Heart right ventricle (tissue), 16 donors: ENCODE results near the gene GNG7. TPM values are rescaled to one million over a fixed set of nuclear protein-coding genes. Genes with fewer than 3 reads are reported as not detected.
"Not testable (repeated sequence)": the region's sequence is repeated elsewhere in the genome, so short reads cannot be mapped to it uniquely, and the experiment has no call there.

ENCODE experiments used
- ATAC-seq, 8 donors: fragments of 200-7000 bp; cut with Tn5 transposase; one replicate each; pipeline ENCODE4 v1.9.1; 2020; ENCODE audit warnings: mild to moderate bottlenecking in 8 of 8, moderate library complexity in 8 of 8, moderate number of reproducible peaks in 1 of 8
- DNase-seq, 2 donors: peaks; one replicate each; pipeline ENCODE4 v3.0.0-alpha.2; 2020
- H3K27ac ChIP-seq, 10 donors: fragments of 200-600 bp; sonication (generic) in 2 of 10; one replicate each; pipeline versions ENCODE4 v1.5.0 to v1.8.0; 2020 to 2022; ENCODE audit warnings: mild to moderate bottlenecking in 3 of 10
- H3K27me3 ChIP-seq, 7 donors: fragments of 200-600 bp; one replicate each; pipeline ENCODE4 v1.8.0; 2021 to 2022; ENCODE audit warnings: mild to moderate bottlenecking in 2 of 7
- H3K36me3 ChIP-seq, 9 donors: fragments of 200-600 bp; sonication (generic) in 1 of 9; one replicate each; pipeline versions ENCODE4 v1.5.0 to v1.8.0; 2020 to 2022; ENCODE audit warnings: mild to moderate bottlenecking in 2 of 9
- H3K4me1 ChIP-seq, 9 donors: fragments of 200-600 bp; sonication (generic) in 1 of 9; one replicate each; pipeline versions ENCODE4 v1.5.0 to v1.8.0; 2020 to 2022; ENCODE audit warnings: mild to moderate bottlenecking in 4 of 9
- H3K4me3 ChIP-seq, 10 donors: fragments of 200-600 bp; sonication (generic) in 2 of 10; one replicate each; pipeline versions ENCODE4 v1.5.0 to v1.8.0; 2020 to 2022; ENCODE audit warnings: mild to moderate bottlenecking in 7 of 10, moderate library complexity in 2 of 10
- H3K9me3 ChIP-seq, 11 donors: fragments of 200-600 bp in 10 of 11; sonication (generic) in 2 of 11; one replicate each; pipeline versions ENCODE4 v1.5.0 to v1.8.0; 2013 to 2022; ENCODE audit warnings: mild to moderate bottlenecking in 2 of 11, control low read depth in 1 of 11, moderate library complexity in 1 of 11
- WGBS, 2 donors: extraction: QIAGEN DNeasy Blood & Tissue Kit; methylation state at CpG; one replicate each; pipeline ENCODE4 v1.1.7; 2013; ENCODE audit warnings: inconsistent platforms in 1 of 2; 5-methylcytosine and 5-hydroxymethylcytosine counted together
- intact Hi-C, 10 donors: fragments of 100-400 bp; cut with DNase I; formaldehyde crosslinking; loops; one replicate each; pipeline versions ENCODE4 v1.11.1 to v1.14.2; 2022
- polyA plus RNA-seq, 2 donors: library from polyadenylated mRNA; stranded (reverse); fragments of 200-250 nt; gene quantifications; one replicate each; pipeline ENCODE4 v1.2.3, GENCODE V29; 2013
- total RNA-seq, 10 donors: library from RNA; stranded (reverse); fragmentation: NEBNext Ultra II Directional in 3 of 10; extraction: Animal tissue kit (Norgen Biotek cat#: 25700) in 3 of 10; gene quantifications; one replicate each; pipeline versions ENCODE4 v1.2.1 to v1.2.4, GENCODE V29; 2021 to 2023
- TF ChIP-seq, protein P1 (sequence below), 9 donors: fragments of 200-600 bp; sonication (generic) in 2 of 9; IDR thresholded peaks; one replicate each; pipeline versions ENCODE4 v1.5.0 to v1.8.0; 2021 to 2022; ENCODE audit warnings: antibody characterized with exemption in 9 of 9, mild to moderate bottlenecking in 5 of 9, moderate library complexity in 1 of 9
- donor health status: Arrhythmogenic right ventricular cardiomyopathy.
- donor health status: ischemic (EF 13 %, LVEDD 7.1; RV severe dilation, severe dysfunction).
- donor health status: healthy with polysubstance abuse.
- donor health status: DM: no; HTN: yes; CAD: no.
- donor health status: DM: no; HTN: no; CAD: no.
- donor health status: ischemic (EF 25% LVEDD 6.9; RV normal size, moderate dysfunction).
- donor health status: ischemic (EF 25% LVEDD 5.7; RV mildly dilated, moderate dysfunction).
- donor health status: healthy.
- donor health status: DM: yes; HTN: yes; CAD: no.
- donor health status: Ischemic cardiomyopathy.
- donor health status: ischemic (EF 35%, LVEDD 5.7; RV mildly dilated, moderate dysfunction).
- donor health status: nonischemic (EF 11% LVEDD 7.7; RV severe dilation, severe dysfunction).
- donor health status: DM: yes; HTN: yes; CAD: no.
- donor health status: PGD.
- donor health status: ischemic (EF 29% LVEDD 5.4; RV normal size, mild dysfunction).
- donor health status: nonischemic (EF 23%, LVEDD 6.1; RV moderate dilation, normal function).

The GNG7 gene
- total and polyA plus RNA-seq, 12 donors: 8.4 to 56.9 (median 39.1) TPM

GRCh38 chr19:2524840-2525723 is 177.4 kb downstream of the GNG7 start:
- DNase-seq: no peak
- ATAC-seq: peak; percentile 47 to 86 (median 67)
- Histone ChIP-seq H3K27me3 (no peaks in the 10 kb centered on the region), H3K27ac (peak overlapping the region in 4 of 10 donors; percentile 14 to 48 (median 40)), H3K9me3 (no peaks in the 10 kb centered on the region), H3K36me3 (peaks cover 0 to 2% (median 0%) of the 10 kb centered on the region in 9 donors), H3K4me1 (peaks cover 2 to 18% (median 9%) of the 10 kb centered on the region in 9 donors), H3K4me3 (peak overlapping the region in 7 of 10 donors; percentile 18 to 31 (median 22))
- intact Hi-C loops: no loop called here
- 44% methylated on average over 45 of the region's 45 CpGs for WGBS, 2 donors
- TF ChIP-seq, protein P1, sequence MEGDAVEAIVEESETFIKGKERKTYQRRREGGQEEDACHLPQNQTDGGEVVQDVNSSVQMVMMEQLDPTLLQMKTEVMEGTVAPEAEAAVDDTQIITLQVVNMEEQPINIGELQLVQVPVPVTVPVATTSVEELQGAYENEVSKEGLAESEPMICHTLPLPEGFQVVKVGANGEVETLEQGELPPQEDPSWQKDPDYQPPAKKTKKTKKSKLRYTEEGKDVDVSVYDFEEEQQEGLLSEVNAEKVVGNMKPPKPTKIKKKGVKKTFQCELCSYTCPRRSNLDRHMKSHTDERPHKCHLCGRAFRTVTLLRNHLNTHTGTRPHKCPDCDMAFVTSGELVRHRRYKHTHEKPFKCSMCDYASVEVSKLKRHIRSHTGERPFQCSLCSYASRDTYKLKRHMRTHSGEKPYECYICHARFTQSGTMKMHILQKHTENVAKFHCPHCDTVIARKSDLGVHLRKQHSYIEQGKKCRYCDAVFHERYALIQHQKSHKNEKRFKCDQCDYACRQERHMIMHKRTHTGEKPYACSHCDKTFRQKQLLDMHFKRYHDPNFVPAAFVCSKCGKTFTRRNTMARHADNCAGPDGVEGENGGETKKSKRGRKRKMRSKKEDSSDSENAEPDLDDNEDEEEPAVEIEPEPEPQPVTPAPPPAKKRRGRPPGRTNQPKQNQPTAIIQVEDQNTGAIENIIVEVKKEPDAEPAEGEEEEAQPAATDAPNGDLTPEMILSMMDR (IDR thresholded peaks at IDR 0.05): no peak

GRCh38 chr19:2524361-2524839 is 178.1 kb downstream of the GNG7 start:
- intact Hi-C loops: no loop called here
- peaks cover 2 to 18% (median 9%) of the 10 kb centered on the region in 9 donors for H3K4me1 ChIP-seq
- ATAC-seq (peak in 1 of 8 donors; percentile 23), DNase-seq (no peak)
- TF ChIP-seq, protein P1 (IDR thresholded peaks at IDR 0.05): no peak
- 86 to 93% methylated on average over 16 of the region's 16 CpGs for WGBS, 2 donors
- no peaks in the 10 kb centered on the region for H3K9me3 ChIP-seq
- no peak overlapping the region for H3K4me3 ChIP-seq
- peaks cover 0 to 2% (median 0%) of the 10 kb centered on the region in 9 donors for H3K36me3 ChIP-seq
- H3K27ac ChIP-seq: no peak overlapping the region
- H3K27me3 ChIP-seq: no peaks in the 10 kb centered on the region

- WGBS, 2 donors: 72 to 73% methylated on average over 20 of the region's 20 CpGs
- Histone ChIP-seq H3K27ac (no peak overlapping the region), H3K4me3 (no peak overlapping the region), H3K36me3 (peaks cover 0 to 2% (median 0%) of the 10 kb centered on the region in 9 donors), H3K27me3 (no peaks in the 10 kb centered on the region), H3K4me1 (peaks cover 2 to 18% (median 9%) of the 10 kb centered on the region in 9 donors), H3K9me3 (no peaks in the 10 kb centered on the region)
- DNase-seq (no peak), ATAC-seq (no peak)
- intact Hi-C loops: loop anchor here in 1 of 10 donors (2.0 kb wide), 1 partner anchor 15 kb away; no protein-coding TSS in a partner anchor
- TF ChIP-seq, protein P1 (IDR thresholded peaks at IDR 0.05): no peak
These were observed 178.7 kb downstream of the GNG7 start for GRCh38 chr19:2523630-2524311.

GRCh38 chr19:2519482-2519881 is 183.0 kb downstream of the GNG7 start:
- ATAC-seq (no peak), DNase-seq (no peak)
- TF ChIP-seq, protein P1 (IDR thresholded peaks at IDR 0.05): no peak
- Histone ChIP-seq H3K4me1 (peaks cover 0 to 17% (median 2%) of the 10 kb centered on the region in 9 donors), H3K9me3 (no peaks in the 10 kb centered on the region), H3K36me3 (peaks cover 0 to 2% (median 0%) of the 10 kb centered on the region in 9 donors), H3K4me3 (no peak overlapping the region), H3K27ac (no peak overlapping the region), H3K27me3 (no peaks in the 10 kb centered on the region)
- intact Hi-C loops: no loop called here
- WGBS, 2 donors: 87 to 95% methylated on average over 6 of the region's 6 CpGs

DNA sequence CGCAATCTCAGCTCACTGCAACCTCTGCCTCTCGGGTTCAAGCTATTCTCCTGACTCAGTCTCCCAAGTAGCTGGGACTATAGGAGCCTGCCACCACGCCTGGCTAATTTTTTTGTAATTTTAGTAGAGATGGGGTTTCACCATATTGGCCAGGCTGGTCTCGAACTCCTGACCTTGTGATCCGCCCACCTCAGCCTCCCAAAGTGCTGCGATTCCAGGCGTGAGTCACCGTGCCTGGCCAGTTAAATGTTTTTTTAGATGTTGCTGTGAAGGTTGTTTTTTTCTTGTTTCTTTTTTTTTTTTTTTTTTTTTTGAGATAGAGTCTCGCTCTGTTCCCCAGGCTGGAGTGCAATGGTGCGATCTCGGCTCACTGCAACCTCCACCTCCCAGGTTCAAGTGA is 183.6 kb downstream of the GNG7 start:
- ATAC-seq, DNase-seq, H3K4me3 ChIP-seq, intact Hi-C loops, H3K27ac ChIP-seq, H3K9me3 ChIP-seq, H3K36me3 ChIP-seq, H3K27me3 ChIP-seq: not testable (repeated sequence)
- 85 to 98% methylated on average over 10 to 11 of the region's 11 CpGs for WGBS, 2 donors
- peaks cover 0 to 17% (median 2%) of the 10 kb centered on the region in 9 donors for H3K4me1 ChIP-seq
